DOHH2 (cell line): ENCODE data around the gene ZAR1.

Experiments used
- H3F3A ChIP-seq: fragments of 200-600 bp; sonication (generic), shearing (Covaris generic); 2 replicates; pipeline ENCODE4 v1.6.0; 2016; ENCODE audit warnings: antibody characterized with exemption, mild to moderate bottlenecking; ENCODE audit not compliant: control insufficient read depth, insufficient read depth
- H3K27ac ChIP-seq: fragments of 200-600 bp; sonication (generic); 2 replicates; pipeline ENCODE4 v1.5.1; 2014; ENCODE audit warnings: low read depth, mild to moderate bottlenecking, low read length, moderate library complexity
- H3K27me3 ChIP-seq: fragments of 200-600 bp; sonication (generic); 2 replicates; pipeline ENCODE4 v1.6.1; 2014; ENCODE audit warnings: mild to moderate bottlenecking, low read length, mixed read lengths; ENCODE audit not compliant: control insufficient read depth
- H3K36me3 ChIP-seq: fragments of 200-600 bp; sonication (generic); 2 replicates; pipeline ENCODE4 v1.6.1; 2014; ENCODE audit warnings: mild to moderate bottlenecking, low read length, moderate library complexity, mixed read lengths; ENCODE audit not compliant: control insufficient read depth
- H3K4me1 ChIP-seq: fragments of 200-600 bp; sonication (generic); 2 replicates; pipeline ENCODE4 v1.6.1; 2014; ENCODE audit warnings: mild to moderate bottlenecking, low read length, mixed read lengths; ENCODE audit not compliant: control insufficient read depth
- H3K4me2 ChIP-seq: fragments of 200-600 bp; sonication (generic); 2 replicates; pipeline ENCODE4 v1.6.0; 2014; ENCODE audit warnings: mild to moderate bottlenecking, low read length, moderate library complexity
- H3K4me3 ChIP-seq: fragments of 200-600 bp; sonication (generic); 2 replicates; pipeline ENCODE4 v1.5.1; 2014; ENCODE audit warnings: mild to moderate bottlenecking, low read length, mixed read lengths
- H3K79me2 ChIP-seq: fragments of 200-600 bp; sonication (generic); 2 replicates; pipeline ENCODE4 v1.6.1; 2014; ENCODE audit warnings: mild to moderate bottlenecking, low read length, mixed read lengths; ENCODE audit not compliant: control insufficient read depth
- H3K9me2 ChIP-seq: fragments of 200-600 bp; sonication (generic); replicated peaks from 2 replicates; pipeline ENCODE4 v1.6.1; 2014; ENCODE audit warnings: mild to moderate bottlenecking, low read length, mixed read lengths; ENCODE audit not compliant: control insufficient read depth
- H3K9me3 ChIP-seq: fragments of 200-600 bp; sonication (generic); 2 replicates; pipeline ENCODE4 v1.6.1; 2014; ENCODE audit warnings: antibody characterized with exemption, low read length, mixed read lengths; ENCODE audit not compliant: control insufficient read depth, insufficient read depth
- H4K20me1 ChIP-seq: fragments of 200-600 bp; sonication (generic); 2 replicates; pipeline ENCODE4 v1.6.0; 2014; ENCODE audit warnings: low read depth, mild to moderate bottlenecking, antibody characterized with exemption, low read length, moderate library complexity; ENCODE audit not compliant: control insufficient read depth, insufficient read depth
- EZH2phosphoT487 ChIP-seq: fragments of 200-600 bp; sonication (generic); IDR thresholded peaks from 2 replicates; pipeline ENCODE4 v1.6.1; 2017; ENCODE audit warnings: borderline replicate concordance, mild to moderate bottlenecking, antibody characterized with exemption, low read length, moderate library complexity, mixed read lengths
- TF ChIP-seq, protein P1 (sequence below): fragments of 200-600 bp; sonication (generic); IDR thresholded peaks from one replicate; pipeline ENCODE4 v1.5.1; 2014; ENCODE audit warnings: antibody characterized with exemption, mild to moderate bottlenecking, low read depth, low read length; ENCODE audit not compliant: poor library complexity, severe bottlenecking

The ZAR1 gene

DNA sequence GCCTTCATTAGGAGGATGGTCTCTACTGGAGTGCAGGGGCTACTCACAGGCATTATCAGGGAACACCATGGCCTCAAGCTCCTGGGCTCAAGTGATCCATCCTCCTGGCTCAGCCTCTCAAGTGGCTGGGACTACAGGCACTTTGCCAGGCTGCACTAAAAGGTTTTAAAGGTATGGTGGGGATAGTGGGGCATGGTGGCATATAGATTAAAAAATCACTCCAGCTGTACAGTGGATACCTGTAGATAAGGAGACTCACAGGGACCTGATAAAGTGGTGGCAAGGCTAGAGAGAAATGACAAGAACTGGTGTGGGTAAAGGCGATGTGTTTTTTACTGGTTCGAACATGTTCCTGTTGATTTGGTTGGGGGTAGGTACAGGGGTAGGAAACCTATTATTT lies 5.9 kb downstream of the ZAR1 start:
- TF ChIP-seq EZH2phosphoT487, result no peak
- TF ChIP-seq, protein P1, sequence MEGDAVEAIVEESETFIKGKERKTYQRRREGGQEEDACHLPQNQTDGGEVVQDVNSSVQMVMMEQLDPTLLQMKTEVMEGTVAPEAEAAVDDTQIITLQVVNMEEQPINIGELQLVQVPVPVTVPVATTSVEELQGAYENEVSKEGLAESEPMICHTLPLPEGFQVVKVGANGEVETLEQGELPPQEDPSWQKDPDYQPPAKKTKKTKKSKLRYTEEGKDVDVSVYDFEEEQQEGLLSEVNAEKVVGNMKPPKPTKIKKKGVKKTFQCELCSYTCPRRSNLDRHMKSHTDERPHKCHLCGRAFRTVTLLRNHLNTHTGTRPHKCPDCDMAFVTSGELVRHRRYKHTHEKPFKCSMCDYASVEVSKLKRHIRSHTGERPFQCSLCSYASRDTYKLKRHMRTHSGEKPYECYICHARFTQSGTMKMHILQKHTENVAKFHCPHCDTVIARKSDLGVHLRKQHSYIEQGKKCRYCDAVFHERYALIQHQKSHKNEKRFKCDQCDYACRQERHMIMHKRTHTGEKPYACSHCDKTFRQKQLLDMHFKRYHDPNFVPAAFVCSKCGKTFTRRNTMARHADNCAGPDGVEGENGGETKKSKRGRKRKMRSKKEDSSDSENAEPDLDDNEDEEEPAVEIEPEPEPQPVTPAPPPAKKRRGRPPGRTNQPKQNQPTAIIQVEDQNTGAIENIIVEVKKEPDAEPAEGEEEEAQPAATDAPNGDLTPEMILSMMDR, result no peak
- H3K79me2 ChIP-seq, result no peaks in the 10 kb centered on the region
- no peaks in the 10 kb centered on the region for H3K4me1 ChIP-seq
- no peak overlapping the region for H3K4me3 ChIP-seq
- no peaks in the 10 kb centered on the region for H3F3A ChIP-seq
- H3K36me3 ChIP-seq, result peaks cover 15% of the 10 kb centered on the region
- H4K20me1 ChIP-seq, result no peaks in the 10 kb centered on the region
- no peak overlapping the region for H3K4me2 ChIP-seq
- no peaks in the 10 kb centered on the region for H3K9me3 ChIP-seq
- no peak overlapping the region for H3K27ac ChIP-seq
- H3K27me3 ChIP-seq, result no peaks in the 10 kb centered on the region
- no peaks in the 10 kb centered on the region for H3K9me2 ChIP-seq

DNA sequence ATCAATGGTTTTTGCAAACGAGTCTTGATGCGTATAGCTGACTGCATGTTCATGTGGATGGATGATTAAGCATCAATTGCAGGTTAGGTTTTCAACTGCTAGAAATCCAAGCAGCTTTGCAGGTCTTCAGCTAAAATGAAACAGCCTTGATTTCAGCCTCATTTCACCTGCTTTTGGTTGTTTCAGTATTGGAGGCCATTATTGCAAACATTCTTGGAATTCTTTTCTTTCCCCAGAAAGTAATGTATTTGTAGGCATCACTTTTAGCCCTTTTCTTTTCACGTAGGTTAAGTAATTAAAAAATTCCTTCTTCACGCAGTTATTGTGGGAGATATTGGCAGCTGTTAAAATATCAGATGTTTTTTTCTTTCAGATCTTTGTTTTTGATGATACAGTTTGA lies 8.8 kb downstream of the ZAR1 start:
- Histone ChIP-seq H3K4me3 (no peak overlapping the region), H3K27me3 (no peaks in the 10 kb centered on the region), H3K79me2 (no peaks in the 10 kb centered on the region), H4K20me1 (no peaks in the 10 kb centered on the region), H3F3A (no peaks in the 10 kb centered on the region), H3K9me2 (no peaks in the 10 kb centered on the region), H3K27ac (no peak overlapping the region), H3K36me3 (peaks cover 21% of the 10 kb centered on the region), H3K9me3 (no peaks in the 10 kb centered on the region), H3K4me2 (no peak overlapping the region), H3K4me1 (no peaks in the 10 kb centered on the region)
- no peak for TF ChIP-seq EZH2phosphoT487
- TF ChIP-seq, protein P1, result no peak

DNA sequence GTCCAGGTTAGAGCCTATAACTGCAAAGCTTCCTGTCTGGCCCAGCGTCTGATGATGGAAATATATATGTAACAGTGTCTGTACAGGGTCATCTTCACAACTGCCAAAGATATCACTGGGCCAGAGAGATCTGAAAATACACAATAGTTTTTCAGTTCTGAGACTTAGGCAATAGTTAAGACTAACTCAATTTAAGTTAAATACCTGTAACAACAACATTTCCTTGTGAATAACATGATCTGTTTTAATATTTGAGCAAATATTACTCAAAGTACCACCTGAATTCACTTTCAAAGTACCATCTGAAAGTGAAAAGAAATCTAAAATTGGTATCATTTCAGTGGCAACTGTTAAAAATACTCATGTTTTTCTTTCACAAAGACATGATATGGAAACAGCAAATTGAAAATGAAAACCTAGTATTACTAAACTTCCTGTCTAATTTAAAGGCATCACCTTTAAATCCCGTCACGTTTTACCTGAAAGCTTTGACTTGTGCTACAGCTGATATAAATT lies 9.6 kb downstream of the ZAR1 start:
- Histone ChIP-seq H3K4me2 (no peak overlapping the region), H3K9me2 (no peaks in the 10 kb centered on the region), H3K36me3 (peaks cover 21% of the 10 kb centered on the region), H3F3A (no peaks in the 10 kb centered on the region), H3K27ac (no peak overlapping the region), H4K20me1 (no peaks in the 10 kb centered on the region), H3K4me3 (no peak overlapping the region), H3K4me1 (no peaks in the 10 kb centered on the region), H3K9me3 (no peaks in the 10 kb centered on the region), H3K27me3 (no peaks in the 10 kb centered on the region), H3K79me2 (no peaks in the 10 kb centered on the region)
- TF ChIP-seq, protein P1, result no peak
- TF ChIP-seq EZH2phosphoT487, result no peak
